Measurements from ENCODE around the gene SPINK8. TPM values are rescaled to one million over a fixed set of nuclear protein-coding genes. Genes with fewer than 3 reads are reported as not detected.
"Not testable (repeated sequence)": the region's sequence is repeated elsewhere in the genome, so short reads cannot be mapped to it uniquely, and the experiment has no call there.

SPINK8 gene
- total RNA-seq, 1 donor, result not detected

- H3K27me3 ChIP-seq (ENCODE audit: insufficient read depth, low read length), result no peaks in the 10 kb centered on the region
- H3K9me3 ChIP-seq (ENCODE audit: low read depth, low read length), result no peaks in the 10 kb centered on the region
- no peaks in the 10 kb centered on the region for H3K4me1 ChIP-seq (ENCODE audit: insufficient read depth, low read length)
- H3K4me3 ChIP-seq (ENCODE audit: low read length), result no peak overlapping the region
Observed at GRCh38 chr3:48275287-48276027, 58.0 kb downstream of the SPINK8 start.

- Histone ChIP-seq H3K4me1 (ENCODE audit: insufficient read depth, low read length) (no peaks in the 10 kb centered on the region), H3K9me3 (ENCODE audit: low read depth, low read length) (no peaks in the 10 kb centered on the region), H3K27me3 (ENCODE audit: insufficient read depth, low read length) (no peaks in the 10 kb centered on the region), H3K4me3 (ENCODE audit: low read length) (no peak overlapping the region)
Observed at GRCh38 chr3:48274452-48274851, 59.0 kb downstream of the SPINK8 start.

GRCh38 chr3:48273594-48274211 is 59.8 kb downstream of the SPINK8 start:
- H3K27me3 ChIP-seq (ENCODE audit: insufficient read depth, low read length), result no peaks in the 10 kb centered on the region
- H3K9me3 ChIP-seq (ENCODE audit: low read depth, low read length), result no peaks in the 10 kb centered on the region
- H3K4me1 ChIP-seq (ENCODE audit: insufficient read depth, low read length), result no peaks in the 10 kb centered on the region
- H3K4me3 ChIP-seq (ENCODE audit: low read length), result no peak overlapping the region

- H3K27me3 ChIP-seq (ENCODE audit: insufficient read depth, low read length), result no peaks in the 10 kb centered on the region
- peaks cover 5% of the 10 kb centered on the region for H3K4me1 ChIP-seq (ENCODE audit: insufficient read depth, low read length)
- no peak overlapping the region for H3K4me3 ChIP-seq (ENCODE audit: low read length)
- H3K9me3 ChIP-seq (ENCODE audit: low read depth, low read length), result no peaks in the 10 kb centered on the region
Observed at GRCh38 chr3:48271763-48272498, 61.5 kb downstream of the SPINK8 start.

- not testable (repeated sequence) for H3K4me3 ChIP-seq (ENCODE audit: low read length); H3K27me3 ChIP-seq (ENCODE audit: insufficient read depth, low read length); H3K4me1 ChIP-seq (ENCODE audit: insufficient read depth, low read length); H3K9me3 ChIP-seq (ENCODE audit: low read depth, low read length)
Observed at GRCh38 chr3:48271223-48271622, 62.2 kb downstream of the SPINK8 start.

GRCh38 chr3:48270306-48270705 is 63.2 kb downstream of the SPINK8 start:
- no peaks in the 10 kb centered on the region for H3K27me3 ChIP-seq (ENCODE audit: insufficient read depth, low read length)
- no peak overlapping the region for H3K4me3 ChIP-seq (ENCODE audit: low read length)
- peaks cover 5% of the 10 kb centered on the region for H3K4me1 ChIP-seq (ENCODE audit: insufficient read depth, low read length)
- H3K9me3 ChIP-seq (ENCODE audit: low read depth, low read length), result no peaks in the 10 kb centered on the region

- no peaks in the 10 kb centered on the region for H3K27me3 ChIP-seq (ENCODE audit: insufficient read depth, low read length)
- no peaks in the 10 kb centered on the region for H3K9me3 ChIP-seq (ENCODE audit: low read depth, low read length)
- H3K4me3 ChIP-seq (ENCODE audit: low read length), result no peak overlapping the region
- peaks cover 5% of the 10 kb centered on the region for H3K4me1 ChIP-seq (ENCODE audit: insufficient read depth, low read length)
Observed at GRCh38 chr3:48269592-48269991, 63.9 kb downstream of the SPINK8 start.

- Histone ChIP-seq H3K9me3 (ENCODE audit: low read depth, low read length) (no peaks in the 10 kb centered on the region), H3K4me3 (ENCODE audit: low read length) (no peak overlapping the region), H3K27me3 (ENCODE audit: insufficient read depth, low read length) (no peaks in the 10 kb centered on the region), H3K4me1 (ENCODE audit: insufficient read depth, low read length) (peaks cover 5% of the 10 kb centered on the region)
Observed at GRCh38 chr3:48268936-48269561, 64.4 kb downstream of the SPINK8 start.

- Histone ChIP-seq H3K4me1 (ENCODE audit: insufficient read depth, low read length) (peaks cover 5% of the 10 kb centered on the region), H3K4me3 (ENCODE audit: low read length) (no peak overlapping the region), H3K27me3 (ENCODE audit: insufficient read depth, low read length) (no peaks in the 10 kb centered on the region), H3K9me3 (ENCODE audit: low read depth, low read length) (no peaks in the 10 kb centered on the region)
Observed at GRCh38 chr3:48268381-48268935, 65.0 kb downstream of the SPINK8 start.

GRCh38 chr3:48267782-48268181 is 65.7 kb downstream of the SPINK8 start:
- no peaks in the 10 kb centered on the region for H3K27me3 ChIP-seq (ENCODE audit: insufficient read depth, low read length)
- peaks cover 5% of the 10 kb centered on the region for H3K4me1 ChIP-seq (ENCODE audit: insufficient read depth, low read length)
- no peaks in the 10 kb centered on the region for H3K9me3 ChIP-seq (ENCODE audit: low read depth, low read length)
- H3K4me3 ChIP-seq (ENCODE audit: low read length), result no peak overlapping the region

GRCh38 chr3:48258530-48258929 is 74.9 kb downstream of the SPINK8 start:
- H3K9me3 ChIP-seq (ENCODE audit: low read depth, low read length), result no peaks in the 10 kb centered on the region
- no peaks in the 10 kb centered on the region for H3K4me1 ChIP-seq (ENCODE audit: insufficient read depth, low read length)
- H3K27me3 ChIP-seq (ENCODE audit: insufficient read depth, low read length), result no peaks in the 10 kb centered on the region
- H3K4me3 ChIP-seq (ENCODE audit: low read length), result no peak overlapping the region

Other genes starting within 250 kb of the SPINK8 start
- 0.21 TPM for gene CDC25A, start 145.2 kb downstream of the SPINK8 start, total RNA-seq
- gene CAMP, start 110.2 kb downstream of the SPINK8 start, total RNA-seq, result not detected
- gene ZNF589, start 92.6 kb downstream of the SPINK8 start, total RNA-seq, result 10.6 TPM
- 5.4 TPM for gene NME6, start 32.3 kb downstream of the SPINK8 start, total RNA-seq
- gene FBXW12, start 38.6 kb upstream of the SPINK8 start, total RNA-seq, result not detected
- gene PLXNB1, start 96.4 kb upstream of the SPINK8 start, total RNA-seq, result 0.63 TPM
- gene CCDC51, start 106.5 kb upstream of the SPINK8 start, total RNA-seq, result 1.4 TPM
- gene TMA7, start 106.6 kb upstream of the SPINK8 start, total RNA-seq, result 271 TPM
- gene ATRIP, start 113.1 kb upstream of the SPINK8 start, total RNA-seq, result 5.1 TPM
- 64.1 TPM for gene SHISA5, start 170.5 kb upstream of the SPINK8 start, total RNA-seq
- gene PFKFB4, start 223.1 kb upstream of the SPINK8 start, total RNA-seq, result 11.3 TPM
- gene UCN2, start 230.1 kb upstream of the SPINK8 start, total RNA-seq, result 0.10 TPM

Data from mononuclear cell (primary cell).